Measurements from ENCODE around the gene ADAMTSL2. TPM values are rescaled to one million over a fixed set of nuclear protein-coding genes. Genes with fewer than 3 reads are reported as not detected.
A peak's percentile ranks its signal among the peaks of the same experiment; 100 is the strongest.

The ADAMTSL2 gene
- total RNA-seq, 1 donor from 2014 or later: 5.1 TPM

- no peak for ATAC-seq
- peak; percentile 32 for DNase-seq
- intact Hi-C loops (cut with micrococcal nuclease): no loop called here
Observed at GRCh38 chr9:133496861-133497842, 37.4 kb upstream of the ADAMTSL2 start.

- ATAC-seq (peak; percentile 86), DNase-seq (peak; percentile 68)
- intact Hi-C loops (cut with micrococcal nuclease): no loop called here
Observed at GRCh38 chr9:133499132-133499891, 35.2 kb upstream of the ADAMTSL2 start.

- no peak for DNase-seq
- intact Hi-C loops (cut with micrococcal nuclease): no loop called here
- no peak for ATAC-seq
Observed at GRCh38 chr9:133499892-133500270, 34.6 kb upstream of the ADAMTSL2 start.

GRCh38 chr9:133502112-133502511 lies 32.4 kb upstream of the ADAMTSL2 start:
- ATAC-seq: no peak
- intact Hi-C loops (cut with micrococcal nuclease): no loop called here
- DNase-seq: no peak

GRCh38 chr9:133505186-133505830 lies 29.2 kb upstream of the ADAMTSL2 start:
- ATAC-seq (peak; percentile 35), DNase-seq (peak; percentile 42)
- intact Hi-C loops (cut with micrococcal nuclease): no loop called here

GRCh38 chr9:133505901-133506652 lies 28.4 kb upstream of the ADAMTSL2 start:
- peak; percentile 89 for DNase-seq
- intact Hi-C loops (cut with micrococcal nuclease): no loop called here
- ATAC-seq: peak; percentile 84

GRCh38 chr9:133506653-133507038 lies 27.9 kb upstream of the ADAMTSL2 start:
- intact Hi-C loops (cut with micrococcal nuclease): no loop called here
- ATAC-seq (peak; percentile 64), DNase-seq (peak; percentile 79)

- DNase-seq (peak; percentile 28), ATAC-seq (no peak)
- intact Hi-C loops (cut with micrococcal nuclease): no loop called here
Observed at GRCh38 chr9:133507246-133507965, 27.1 kb upstream of the ADAMTSL2 start.

GRCh38 chr9:133508046-133508445 lies 26.5 kb upstream of the ADAMTSL2 start:
- DNase-seq: peak; percentile 14

GRCh38 chr9:133509179-133510083 lies 25.1 kb upstream of the ADAMTSL2 start:
- ATAC-seq (no peak), DNase-seq (peak; percentile 27)
- intact Hi-C loops (cut with micrococcal nuclease): no loop called here

More at GRCh38 chr9:133508046-133508445, 26.5 kb upstream of the ADAMTSL2 start:
- ATAC-seq: no peak
- intact Hi-C loops (cut with micrococcal nuclease): no loop called here

- ATAC-seq (no peak), DNase-seq (peak; percentile 22)
- intact Hi-C loops (cut with micrococcal nuclease): no loop called here
Observed at GRCh38 chr9:133510926-133511505, 23.5 kb upstream of the ADAMTSL2 start.

- DNase-seq (no peak), ATAC-seq (no peak)
- intact Hi-C loops (cut with micrococcal nuclease): no loop called here
Observed at GRCh38 chr9:133511607-133512006, 22.9 kb upstream of the ADAMTSL2 start.

- ATAC-seq: no peak
- DNase-seq: peak; percentile 22
- intact Hi-C loops (cut with micrococcal nuclease): no loop called here
Observed at GRCh38 chr9:133512253-133513213, 22.0 kb upstream of the ADAMTSL2 start.

- DNase-seq: peak; percentile 55
- intact Hi-C loops (cut with micrococcal nuclease): no loop called here
- peak; percentile 61 for ATAC-seq
Observed at GRCh38 chr9:133513214-133514100, 21.0 kb upstream of the ADAMTSL2 start.
